Uterus (tissue), 4 donors: ENCODE measurements around the gene SLC66A1. TPM values are rescaled to one million over a fixed set of nuclear protein-coding genes. Genes with fewer than 3 reads are reported as not detected.

Experiments
- DNase-seq, 2 donors: peaks; one replicate each; pipeline ENCODE4 v3.0.0-alpha.2; 2019 to 2020
- H3K27ac ChIP-seq, 2 donors: fragments of 200-600 bp; sonication (generic); 1 replicate in 1 of 2; 2 replicates in 1 of 2; pipeline ENCODE4 v1.5.1; 2016 to 2018
- H3K27me3 ChIP-seq, 2 donors: fragments of 200-600 bp; sonication (generic); one replicate each; pipeline ENCODE4 v1.5.1; 2018 to 2019; ENCODE audit warnings: control low read depth in 1 of 2
- H3K36me3 ChIP-seq, 2 donors: fragments of 200-600 bp; sonication (generic); one replicate each; pipeline ENCODE4 v1.5.1; 2019; ENCODE audit warnings: control low read depth in 1 of 2
- H3K4me1 ChIP-seq, 2 donors: fragments of 200-600 bp; sonication (generic); one replicate each; pipeline ENCODE4 v1.5.1; 2018 to 2019; ENCODE audit warnings: control low read depth in 1 of 2
- H3K4me3 ChIP-seq, 2 donors: fragments of 200-600 bp; sonication (generic); 1 replicate in 1 of 2; 2 replicates in 1 of 2; pipeline ENCODE4 v1.5.1; 2018 to 2019; ENCODE audit warnings: mild to moderate bottlenecking in 1 of 2
- H3K9me3 ChIP-seq, 2 donors: fragments of 200-600 bp; sonication (generic); one replicate each; pipeline ENCODE4 v1.5.1; 2019; ENCODE audit warnings: control low read depth in 1 of 2
- CTCF ChIP-seq, 4 experiments: fragments of 200-600 bp in 2 of 4; fragments of 450-650 bp in 2 of 4; sonication (generic) in 2 of 4; IDR thresholded peaks; one replicate each; pipeline ENCODE4 v1.5.1; 2016 to 2019; ENCODE audit warnings: antibody characterized with exemption in 4 of 4, mild to moderate bottlenecking in 2 of 4, moderate library complexity in 1 of 4
- POLR2A ChIP-seq, 2 donors: fragments of 450-650 bp; IDR thresholded peaks; one replicate each; pipeline ENCODE4 v1.6.1; 2016; ENCODE audit warnings: antibody characterized with exemption in 2 of 2, mild to moderate bottlenecking in 1 of 2, moderate library complexity in 1 of 2
- intact Hi-C: fragments of 100-400 bp; cut with DNase I; formaldehyde crosslinking; loops from one replicate; pipeline ENCODE4 v1.15.1; 2023; ENCODE audit warnings: low total_unique reads
- total RNA-seq, 4 donors: library from RNA; depleted of rRNA in 3 of 4; stranded (reverse); fragments of >200 nt in 3 of 4; gene quantifications; one replicate each; pipeline versions ENCODE4 v1.1.0 to v1.2.4, GENCODE V29; 2014 to 2023
- donor health status: DM: yes; HTN: yes; CAD: no.

The SLC66A1 gene
- total RNA-seq, 4 donors from 2014 or later: 0.88 to 18.1 (median 8.2) TPM

GRCh38 chr1:19325958-19326747 lies 14.0 kb downstream of the SLC66A1 start:
- no peak for TF ChIP-seq POLR2A (IDR thresholded peaks at IDR 0.05)
- no peak for TF ChIP-seq CTCF (IDR thresholded peaks at IDR 0.05)
- no peak for DNase-seq
- no peak overlapping the region for H3K4me3 ChIP-seq
- H3K9me3 ChIP-seq: no peaks in the 10 kb centered on the region
- H3K4me1 ChIP-seq: no peaks in the 10 kb centered on the region
- intact Hi-C loops: no loop called here
- no peaks in the 10 kb centered on the region for H3K27me3 ChIP-seq
- H3K27ac ChIP-seq: no peak overlapping the region
- no peaks in the 10 kb centered on the region for H3K36me3 ChIP-seq

- intact Hi-C loops: no loop called here
- TF ChIP-seq CTCF (IDR thresholded peaks at IDR 0.05) (no peak), POLR2A (IDR thresholded peaks at IDR 0.05) (no peak)
- Histone ChIP-seq H3K4me1 (no peaks in the 10 kb centered on the region), H3K4me3 (no peak overlapping the region), H3K9me3 (no peaks in the 10 kb centered on the region), H3K36me3 (no peaks in the 10 kb centered on the region), H3K27me3 (no peaks in the 10 kb centered on the region), H3K27ac (no peak overlapping the region)
- no peak for DNase-seq
These were observed 14.6 kb downstream of the SLC66A1 start for GRCh38 chr1:19326748-19327065.

DNA sequence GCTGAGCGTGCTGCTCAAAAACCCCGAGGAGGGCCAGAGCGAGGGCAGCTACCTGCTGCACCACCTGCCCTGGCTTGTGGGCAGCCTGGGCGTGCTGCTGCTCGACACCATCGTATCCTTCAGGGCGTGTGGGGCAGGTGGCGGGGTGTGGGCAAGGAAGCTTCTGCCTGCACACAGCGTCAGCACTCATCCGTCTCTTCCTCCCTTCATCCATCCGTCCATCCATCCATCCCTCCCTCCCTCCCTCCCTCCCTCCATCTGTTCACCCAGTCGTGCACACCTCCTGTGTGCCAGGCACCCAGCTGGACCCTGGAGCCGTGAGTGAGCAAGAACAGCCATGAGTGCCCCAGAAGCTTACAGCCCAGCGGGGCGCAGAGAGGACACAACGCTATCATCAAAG lies 15.2 kb downstream of the SLC66A1 start:
- Histone ChIP-seq H3K9me3 (no peaks in the 10 kb centered on the region), H3K27ac (no peak overlapping the region), H3K36me3 (no peaks in the 10 kb centered on the region), H3K4me3 (no peak overlapping the region), H3K27me3 (no peaks in the 10 kb centered on the region), H3K4me1 (no peaks in the 10 kb centered on the region)
- intact Hi-C loops: no loop called here
- DNase-seq: no peak
- no peak for TF ChIP-seq CTCF (IDR thresholded peaks at IDR 0.05)
- no peak for TF ChIP-seq POLR2A (IDR thresholded peaks at IDR 0.05)

DNA sequence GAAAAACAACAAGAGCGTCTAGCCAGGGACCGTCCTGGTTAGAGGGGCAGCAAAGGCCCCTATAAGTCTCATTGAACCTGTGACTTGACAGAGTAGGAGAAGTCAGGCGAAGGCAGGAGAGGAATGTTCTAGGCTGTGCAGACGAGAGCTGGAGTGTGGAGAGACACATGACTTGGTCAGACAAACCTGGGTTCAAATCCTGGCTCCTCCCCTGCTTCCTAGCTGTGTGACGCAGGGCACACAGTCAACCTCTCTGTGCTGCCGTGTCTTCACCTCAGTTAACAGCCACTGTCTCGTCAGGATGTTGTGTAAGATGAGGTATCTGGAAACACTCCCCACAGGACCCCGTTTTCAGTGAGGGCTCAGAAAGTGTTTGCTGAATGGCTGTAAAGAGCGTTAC lies 15.6 kb downstream of the SLC66A1 start:
- TF ChIP-seq POLR2A (IDR thresholded peaks at IDR 0.05): no peak
- TF ChIP-seq CTCF (IDR thresholded peaks at IDR 0.05): no peak
- Histone ChIP-seq H3K27me3 (no peaks in the 10 kb centered on the region), H3K36me3 (no peaks in the 10 kb centered on the region), H3K9me3 (no peaks in the 10 kb centered on the region), H3K4me1 (no peaks in the 10 kb centered on the region), H3K4me3 (no peak overlapping the region), H3K27ac (no peak overlapping the region)
- no peak for DNase-seq
- intact Hi-C loops: no loop called here

DNA sequence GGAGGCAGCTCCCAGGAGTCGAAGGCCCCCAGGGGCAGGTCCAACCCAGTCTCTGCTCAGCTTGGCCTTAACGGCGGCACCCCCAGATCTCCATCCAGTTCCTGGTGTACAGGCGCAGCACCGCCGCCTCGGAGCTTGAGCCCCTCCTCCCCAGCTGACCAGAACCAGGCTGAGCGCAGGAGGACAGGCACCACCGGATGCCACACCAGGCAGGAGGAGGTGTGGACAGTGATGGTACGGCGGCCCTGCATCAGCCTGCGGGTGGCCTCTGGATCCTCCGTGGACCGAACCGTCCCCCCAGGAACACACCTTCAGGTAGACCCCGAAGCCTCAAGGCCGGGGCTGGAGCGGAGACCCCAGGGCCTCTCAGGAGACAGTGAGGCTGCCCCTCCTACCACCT lies 16.4 kb downstream of the SLC66A1 start:
- Histone ChIP-seq H3K4me1 (no peaks in the 10 kb centered on the region), H3K27ac (no peak overlapping the region), H3K4me3 (no peak overlapping the region), H3K9me3 (no peaks in the 10 kb centered on the region), H3K27me3 (no peaks in the 10 kb centered on the region), H3K36me3 (no peaks in the 10 kb centered on the region)
- TF ChIP-seq POLR2A (IDR thresholded peaks at IDR 0.05) (no peak), CTCF (IDR thresholded peaks at IDR 0.05) (no peak)
- intact Hi-C loops: no loop called here
- no peak for DNase-seq
